Measurements from ENCODE around the gene TRPM2. TPM values are rescaled to one million over a fixed set of nuclear protein-coding genes. Genes with fewer than 3 reads are reported as not detected.

Gene TRPM2
- total and polyA plus RNA-seq, 2 of the 8 experiments (the other 6 are each of a cell fraction or from before 2014, with no cell fraction given): 0.27 to 0.28 TPM

DNA sequence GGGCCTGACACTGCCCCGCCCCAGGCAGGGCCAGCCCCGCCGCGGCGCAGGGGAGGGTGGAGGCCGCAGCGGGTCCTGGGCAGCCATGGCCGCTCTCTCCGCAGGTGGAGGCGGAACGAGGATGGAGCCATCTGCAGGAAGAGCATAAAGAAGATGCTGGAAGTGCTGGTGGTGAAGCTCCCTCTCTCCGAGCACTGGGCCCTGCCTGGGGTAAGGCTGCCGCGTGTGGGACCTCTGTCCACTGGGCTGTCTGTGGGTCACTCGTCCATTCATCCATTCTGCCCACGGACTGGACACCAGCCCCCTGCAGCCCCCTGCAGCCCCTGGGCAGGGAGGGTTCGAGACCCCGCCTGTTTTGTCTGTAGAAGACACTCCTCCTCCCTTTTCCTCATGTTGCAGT is 83.5 kb downstream of the TRPM2 start (continued):
- TF ChIP-seq CHD7 (IDR thresholded peaks at IDR 0.05; ENCODE audit: insufficient replicate concordance, low read length) (no peak), MAX (IDR thresholded peaks at IDR 0.05) (no peak), SP2 (IDR thresholded peaks at IDR 0.05; ENCODE audit: low read length) (no peak), BCL11A (IDR thresholded peaks at IDR 0.05; ENCODE audit: low read depth in 2 of 2, low read length in 2 of 2) (no peak), POLR2AphosphoS5 (IDR thresholded peaks at IDR 0.05; ENCODE audit: low read depth, low read length) (no peak), RXRA (IDR thresholded peaks at IDR 0.05; ENCODE audit: insufficient read depth, low read depth, low read length) (no peak), HDAC2 (IDR thresholded peaks at IDR 0.05; ENCODE audit: borderline replicate concordance in 1 of 2, low read depth in 2 of 2, low read length in 2 of 2) (no peak), CHD2 (IDR thresholded peaks at IDR 0.05; ENCODE audit: low read length) (no peak)

Measured in H1 (cell line).